LNCAP (cell line): ENCODE measurements around the gene NAPA.

Source experiments
- CTCF ChIP-seq: fragments of 450-650 bp; IDR thresholded peaks from 2 replicates; pipeline ENCODE4 v1.5.1; 2017; ENCODE audit warnings: mild to moderate bottlenecking

NAPA gene

GRCh38 chr19:47545061-47545948, 30.4 kb upstream of the NAPA start:
- TF ChIP-seq CTCF, result no peak

GRCh38 chr19:47544476-47544875, 29.6 kb upstream of the NAPA start:
- TF ChIP-seq CTCF, result no peak

GRCh38 chr19:47544075-47544474, 29.2 kb upstream of the NAPA start:
- TF ChIP-seq CTCF, result no peak

- TF ChIP-seq CTCF, result no peak
These were observed 27.2 kb upstream of the NAPA start for GRCh38 chr19:47542030-47542475.

- TF ChIP-seq CTCF, result no peak
These were observed 26.7 kb upstream of the NAPA start for GRCh38 chr19:47541518-47541917.

GRCh38 chr19:47540748-47541147, 25.9 kb upstream of the NAPA start:
- TF ChIP-seq CTCF, result no peak

- TF ChIP-seq CTCF, result no peak
These were observed 25.0 kb upstream of the NAPA start for GRCh38 chr19:47539747-47540311.
